HCT116 (cell line): Measurements from ENCODE around the gene KRTAP9-9.

Experiments used
- CEBPB ChIP-seq: IDR thresholded peaks from 2 replicates; pipeline ENCODE4 v1.6.1; 2012; ENCODE audit warnings: low read depth
- EZH2phosphoT487 ChIP-seq: fragments of 200-600 bp; IDR thresholded peaks from 2 replicates; pipeline ENCODE4 v1.6.1; 2018; ENCODE audit warnings: antibody characterized with exemption, borderline replicate concordance
- JUND ChIP-seq: IDR thresholded peaks from 2 replicates; pipeline ENCODE4 v1.6.1; 2012
- POLR2A ChIP-seq: IDR thresholded peaks from 2 replicates; pipeline ENCODE4 v1.7.0; 2011; ENCODE audit warnings: borderline replicate concordance; ENCODE audit not compliant: insufficient read depth, insufficient read length; ENCODE audit errors: extremely low read depth
- RAD21 ChIP-seq: IDR thresholded peaks from 2 replicates; pipeline ENCODE4 v1.6.1; 2012; ENCODE audit warnings: low read depth, mild to moderate bottlenecking
- SP1 ChIP-seq: IDR thresholded peaks from 2 replicates; pipeline ENCODE4 v1.6.1; 2012; ENCODE audit warnings: low read depth
- ZNF274 ChIP-seq: fragments of 200-500 bp; sonication (Bioruptor generic); IDR thresholded peaks from 2 replicates; pipeline ENCODE4 v1.6.1; 2014; ENCODE audit warnings: mild to moderate bottlenecking, low read depth, low read length, inconsistent platforms
- TF ChIP-seq, protein P1 (sequence below): IDR thresholded peaks from 2 replicates; pipeline ENCODE4 v1.6.1; 2012
- TF ChIP-seq, protein P2 (sequence below), 3 experiments: fragments of 200-600 bp in 1 of 3; sonication (generic) in 1 of 3; IDR thresholded peaks in 2 of 3; conservative IDR thresholded peaks in 1 of 3; 2 replicates each; pipeline ENCODE4 v1.5.1; 2012 to 2017; ENCODE audit warnings: low read depth in 2 of 3, low read length in 2 of 3, antibody characterized with exemption in 1 of 3, borderline replicate concordance in 1 of 3, control low read depth in 1 of 3, mild to moderate bottlenecking in 1 of 3, mixed read lengths in 1 of 3, mixed run types in 1 of 3, moderate library complexity in 1 of 3; ENCODE audit not compliant: insufficient read depth in 1 of 3

- TF ChIP-seq, protein P1, sequence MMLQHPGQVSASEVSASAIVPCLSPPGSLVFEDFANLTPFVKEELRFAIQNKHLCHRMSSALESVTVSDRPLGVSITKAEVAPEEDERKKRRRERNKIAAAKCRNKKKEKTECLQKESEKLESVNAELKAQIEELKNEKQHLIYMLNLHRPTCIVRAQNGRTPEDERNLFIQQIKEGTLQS: no peak
- TF ChIP-seq, protein P2, sequence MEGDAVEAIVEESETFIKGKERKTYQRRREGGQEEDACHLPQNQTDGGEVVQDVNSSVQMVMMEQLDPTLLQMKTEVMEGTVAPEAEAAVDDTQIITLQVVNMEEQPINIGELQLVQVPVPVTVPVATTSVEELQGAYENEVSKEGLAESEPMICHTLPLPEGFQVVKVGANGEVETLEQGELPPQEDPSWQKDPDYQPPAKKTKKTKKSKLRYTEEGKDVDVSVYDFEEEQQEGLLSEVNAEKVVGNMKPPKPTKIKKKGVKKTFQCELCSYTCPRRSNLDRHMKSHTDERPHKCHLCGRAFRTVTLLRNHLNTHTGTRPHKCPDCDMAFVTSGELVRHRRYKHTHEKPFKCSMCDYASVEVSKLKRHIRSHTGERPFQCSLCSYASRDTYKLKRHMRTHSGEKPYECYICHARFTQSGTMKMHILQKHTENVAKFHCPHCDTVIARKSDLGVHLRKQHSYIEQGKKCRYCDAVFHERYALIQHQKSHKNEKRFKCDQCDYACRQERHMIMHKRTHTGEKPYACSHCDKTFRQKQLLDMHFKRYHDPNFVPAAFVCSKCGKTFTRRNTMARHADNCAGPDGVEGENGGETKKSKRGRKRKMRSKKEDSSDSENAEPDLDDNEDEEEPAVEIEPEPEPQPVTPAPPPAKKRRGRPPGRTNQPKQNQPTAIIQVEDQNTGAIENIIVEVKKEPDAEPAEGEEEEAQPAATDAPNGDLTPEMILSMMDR (IDR thresholded peaks at IDR 0.05 in 2 of 3, conservative IDR thresholded peaks at IDR 0.05 in 1 of 3; ENCODE audit: borderline replicate concordance in 1 of 3, insufficient read depth in 1 of 3, low read depth in 2 of 3, low read length in 2 of 3): no peak
- TF ChIP-seq CEBPB (no peak), POLR2A (no peak), ZNF274 (no peak), SP1 (no peak), EZH2phosphoT487 (no peak), JUND (no peak), RAD21 (no peak)
Observed at GRCh38 chr17:41294016-41294415, 38.8 kb downstream of the KRTAP9-9 start.
